ENCODE measurements around the gene FAIM2. TPM values are rescaled to one million over a fixed set of nuclear protein-coding genes. Genes with fewer than 3 reads are reported as not detected.
"Not testable (repeated sequence)": the region's sequence is repeated elsewhere in the genome, so short reads cannot be mapped to it uniquely, and the experiment has no call there.

Gene FAIM2
- polyA plus RNA-seq, 4 donors: 2.2 to 13.5 TPM; not detected in 2

GRCh38 chr12:49877066-49877465, 26.6 kb downstream of the FAIM2 start:
- Histone ChIP-seq H3K36me3 (ENCODE audit: control insufficient read depth in 3 of 3, insufficient read depth in 2 of 3, low read depth in 1 of 3, low read length in 3 of 3) (no peaks in the 10 kb centered on the region), H3K27ac (ENCODE audit: low read depth in 1 of 3, low read length in 2 of 3) (no peak overlapping the region), H3K4me3 (ENCODE audit: low read depth in 1 of 3, low read length in 3 of 3) (no peak overlapping the region), H3K27me3 (ENCODE audit: control insufficient read depth in 3 of 3, insufficient read depth in 3 of 3, low read length in 3 of 3) (peaks cover 0 to under 1% (median 0%) of the 10 kb centered on the region in 3 donors), H3K4me1 (ENCODE audit: control insufficient read depth in 3 of 3, insufficient read depth in 2 of 3, low read depth in 1 of 3, low read length in 2 of 3) (no peaks in the 10 kb centered on the region), H3K9me3 (ENCODE audit: control insufficient read depth in 2 of 2, insufficient read depth in 1 of 2, low read depth in 1 of 2, low read length in 1 of 2) (no peaks in the 10 kb centered on the region)
- WGBS, 3 donors: 69 to 79% (median 72%) methylated on average over 5 of the region's 5 CpGs
- DNase-seq: no peak
- FAIRE-seq: no peak

- WGBS, 3 donors: 83 to 89% (median 86%) methylated on average over 3 of the region's 3 CpGs
- Histone ChIP-seq H3K27me3 (ENCODE audit: control insufficient read depth in 3 of 3, insufficient read depth in 3 of 3, low read length in 3 of 3) (no peaks in the 10 kb centered on the region), H3K4me1 (ENCODE audit: control insufficient read depth in 3 of 3, insufficient read depth in 2 of 3, low read depth in 1 of 3, low read length in 2 of 3) (no peaks in the 10 kb centered on the region), H3K9me3 (ENCODE audit: control insufficient read depth in 2 of 2, insufficient read depth in 1 of 2, low read depth in 1 of 2, low read length in 1 of 2) (no peaks in the 10 kb centered on the region), H3K36me3 (ENCODE audit: control insufficient read depth in 3 of 3, insufficient read depth in 2 of 3, low read depth in 1 of 3, low read length in 3 of 3) (no peaks in the 10 kb centered on the region), H3K4me3 (ENCODE audit: low read depth in 1 of 3, low read length in 3 of 3) (no peak overlapping the region), H3K27ac (ENCODE audit: low read depth in 1 of 3, low read length in 2 of 3) (no peak overlapping the region)
- FAIRE-seq (no peak), DNase-seq (no peak)
Observed at GRCh38 chr12:49876070-49876469, 27.6 kb downstream of the FAIM2 start.

GRCh38 chr12:49875115-49875720, 28.5 kb downstream of the FAIM2 start:
- WGBS, 3 donors: 87 to 94% (median 91%) methylated on average over 9 of the region's 9 CpGs
- Histone ChIP-seq H3K27ac (ENCODE audit: low read depth in 1 of 3, low read length in 2 of 3) (no peak overlapping the region), H3K9me3 (ENCODE audit: control insufficient read depth in 2 of 2, insufficient read depth in 1 of 2, low read depth in 1 of 2, low read length in 1 of 2) (no peaks in the 10 kb centered on the region), H3K27me3 (ENCODE audit: control insufficient read depth in 3 of 3, insufficient read depth in 3 of 3, low read length in 3 of 3) (no peaks in the 10 kb centered on the region), H3K4me3 (ENCODE audit: low read depth in 1 of 3, low read length in 3 of 3) (no peak overlapping the region), H3K36me3 (ENCODE audit: control insufficient read depth in 3 of 3, insufficient read depth in 2 of 3, low read depth in 1 of 3, low read length in 3 of 3) (no peaks in the 10 kb centered on the region), H3K4me1 (ENCODE audit: control insufficient read depth in 3 of 3, insufficient read depth in 2 of 3, low read depth in 1 of 3, low read length in 2 of 3) (no peaks in the 10 kb centered on the region)
- FAIRE-seq (no peak), DNase-seq (no peak)

- 74 to 77% (median 74%) methylated on average over 12 of the region's 12 CpGs for WGBS, 3 donors
- no peak overlapping the region for H3K27ac ChIP-seq (ENCODE audit: low read depth in 1 of 3, low read length in 2 of 3)
- no peak overlapping the region for H3K4me3 ChIP-seq (ENCODE audit: low read depth in 1 of 3, low read length in 3 of 3)
- FAIRE-seq (no peak), DNase-seq (no peak)
- H3K4me1 ChIP-seq (ENCODE audit: control insufficient read depth in 3 of 3, insufficient read depth in 2 of 3, low read depth in 1 of 3, low read length in 2 of 3): peaks cover 0 to 7% (median 0%) of the 10 kb centered on the region in 3 donors
- H3K36me3 ChIP-seq (ENCODE audit: control insufficient read depth in 3 of 3, insufficient read depth in 2 of 3, low read depth in 1 of 3, low read length in 3 of 3): no peaks in the 10 kb centered on the region
- H3K9me3 ChIP-seq (ENCODE audit: control insufficient read depth in 2 of 2, insufficient read depth in 1 of 2, low read depth in 1 of 2, low read length in 1 of 2): no peaks in the 10 kb centered on the region
- no peaks in the 10 kb centered on the region for H3K27me3 ChIP-seq (ENCODE audit: control insufficient read depth in 3 of 3, insufficient read depth in 3 of 3, low read length in 3 of 3)
Observed at GRCh38 chr12:49874142-49874897, 29.4 kb downstream of the FAIM2 start.

- no peak for FAIRE-seq
- H3K4me1 ChIP-seq (ENCODE audit: control insufficient read depth in 3 of 3, insufficient read depth in 2 of 3, low read depth in 1 of 3, low read length in 2 of 3): peaks cover 0 to 16% (median 0%) of the 10 kb centered on the region in 3 donors
- no peaks in the 10 kb centered on the region for H3K9me3 ChIP-seq (ENCODE audit: control insufficient read depth in 2 of 2, insufficient read depth in 1 of 2, low read depth in 1 of 2, low read length in 1 of 2)
- DNase-seq: no peak
- H3K27me3 ChIP-seq (ENCODE audit: control insufficient read depth in 3 of 3, insufficient read depth in 3 of 3, low read length in 3 of 3): no peaks in the 10 kb centered on the region
- H3K36me3 ChIP-seq (ENCODE audit: control insufficient read depth in 3 of 3, insufficient read depth in 2 of 3, low read depth in 1 of 3, low read length in 3 of 3): no peaks in the 10 kb centered on the region
- H3K27ac ChIP-seq (ENCODE audit: low read depth in 1 of 3, low read length in 2 of 3): no peak overlapping the region
- 80 to 95% (median 85%) methylated on average over 3 of the region's 3 CpGs for WGBS, 3 donors
- no peak overlapping the region for H3K4me3 ChIP-seq (ENCODE audit: low read depth in 1 of 3, low read length in 3 of 3)
Observed at GRCh38 chr12:49873361-49873934, 30.3 kb downstream of the FAIM2 start.

GRCh38 chr12:49872781-49873181, 30.9 kb downstream of the FAIM2 start:
- DNase-seq: no peak
- WGBS, 3 donors: 72 to 82% (median 73%) methylated on average over 6 of the region's 6 CpGs
- Histone ChIP-seq H3K4me3 (ENCODE audit: low read depth in 1 of 3, low read length in 3 of 3) (no peak overlapping the region), H3K27me3 (ENCODE audit: control insufficient read depth in 3 of 3, insufficient read depth in 3 of 3, low read length in 3 of 3) (no peaks in the 10 kb centered on the region), H3K36me3 (ENCODE audit: control insufficient read depth in 3 of 3, insufficient read depth in 2 of 3, low read depth in 1 of 3, low read length in 3 of 3) (no peaks in the 10 kb centered on the region), H3K27ac (ENCODE audit: low read depth in 1 of 3, low read length in 2 of 3) (no peak overlapping the region), H3K9me3 (ENCODE audit: control insufficient read depth in 2 of 2, insufficient read depth in 1 of 2, low read depth in 1 of 2, low read length in 1 of 2) (no peaks in the 10 kb centered on the region), H3K4me1 (ENCODE audit: control insufficient read depth in 3 of 3, insufficient read depth in 2 of 3, low read depth in 1 of 3, low read length in 2 of 3) (peaks cover 0 to 22% (median 0%) of the 10 kb centered on the region in 3 donors)
- FAIRE-seq: no peak

- FAIRE-seq: no peak
- no peak overlapping the region for H3K4me3 ChIP-seq (ENCODE audit: low read depth in 1 of 3, low read length in 3 of 3)
- H3K27ac ChIP-seq (ENCODE audit: low read depth in 1 of 3, low read length in 2 of 3): no peak overlapping the region
- WGBS, 3 donors: 90 to 100% (median 98%) methylated on average over 5 of the region's 5 CpGs
- no peak for DNase-seq
- peaks cover 0 to 26% (median 1%) of the 10 kb centered on the region in 3 donors for H3K4me1 ChIP-seq (ENCODE audit: control insufficient read depth in 3 of 3, insufficient read depth in 2 of 3, low read depth in 1 of 3, low read length in 2 of 3)
- no peaks in the 10 kb centered on the region for H3K27me3 ChIP-seq (ENCODE audit: control insufficient read depth in 3 of 3, insufficient read depth in 3 of 3, low read length in 3 of 3)
- H3K9me3 ChIP-seq (ENCODE audit: control insufficient read depth in 2 of 2, insufficient read depth in 1 of 2, low read depth in 1 of 2, low read length in 1 of 2): no peaks in the 10 kb centered on the region
- no peaks in the 10 kb centered on the region for H3K36me3 ChIP-seq (ENCODE audit: control insufficient read depth in 3 of 3, insufficient read depth in 2 of 3, low read depth in 1 of 3, low read length in 3 of 3)
Observed at GRCh38 chr12:49872381-49872780, 31.3 kb downstream of the FAIM2 start.

- FAIRE-seq; H3K27me3 ChIP-seq (ENCODE audit: control insufficient read depth in 3 of 3, insufficient read depth in 3 of 3, low read length in 3 of 3); DNase-seq; H3K9me3 ChIP-seq (ENCODE audit: control insufficient read depth in 2 of 2, insufficient read depth in 1 of 2, low read depth in 1 of 2, low read length in 1 of 2); H3K36me3 ChIP-seq (ENCODE audit: control insufficient read depth in 3 of 3, insufficient read depth in 2 of 3, low read depth in 1 of 3, low read length in 3 of 3); H3K4me3 ChIP-seq (ENCODE audit: low read depth in 1 of 3, low read length in 3 of 3); H3K27ac ChIP-seq (ENCODE audit: low read depth in 1 of 3, low read length in 2 of 3): not testable (repeated sequence)
- WGBS, 3 donors: 90 to 92% (median 92%) methylated on average over 8 of the region's 8 CpGs
- peaks cover 0 to 32% (median 1%) of the 10 kb centered on the region in 3 donors for H3K4me1 ChIP-seq (ENCODE audit: control insufficient read depth in 3 of 3, insufficient read depth in 2 of 3, low read depth in 1 of 3, low read length in 2 of 3)
Observed at GRCh38 chr12:49871811-49872251, 31.9 kb downstream of the FAIM2 start.
